Measurements from ENCODE around the gene UCK2. TPM values are rescaled to one million over a fixed set of nuclear protein-coding genes. Genes with fewer than 3 reads are reported as not detected.

The UCK2 gene
- total and polyA plus RNA-seq, 2 of the 8 experiments (the other 6 are each of a cell fraction or from before 2014, with no cell fraction given): 103 to 109 TPM

DNA sequence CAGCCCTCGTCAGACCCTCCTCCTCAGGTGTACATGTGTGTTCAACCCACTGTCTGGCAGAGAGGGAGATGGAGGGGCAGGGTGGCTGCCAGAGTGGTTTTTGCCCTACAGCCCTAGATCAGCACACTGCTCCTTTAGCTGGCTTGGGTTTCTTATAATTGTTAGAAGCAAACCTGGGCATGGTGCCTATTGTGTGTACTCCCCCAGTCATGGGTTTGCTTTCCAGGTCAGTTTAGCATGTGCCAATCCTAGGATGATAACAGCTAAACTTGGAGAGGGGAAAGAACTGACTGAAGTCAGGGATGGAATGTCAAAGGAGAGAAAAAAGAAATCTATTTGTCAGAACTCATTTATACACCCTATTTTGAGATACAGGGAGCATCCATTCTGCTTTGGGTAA, 63.3 kb downstream of the UCK2 start (continued):
- TF ChIP-seq RAD21 (IDR thresholded peaks at IDR 0.05 in 1 of 2, conservative IDR thresholded peaks at IDR 0.05 in 1 of 2; ENCODE audit: low read depth in 2 of 2, low read length in 2 of 2): no peak
- no peak for TF ChIP-seq SIRT6 (IDR thresholded peaks at IDR 0.05; ENCODE audit: low read length)
- no peak for TF ChIP-seq KDM5A (IDR thresholded peaks at IDR 0.05; ENCODE audit: low read length)
- TF ChIP-seq, protein P1, sequence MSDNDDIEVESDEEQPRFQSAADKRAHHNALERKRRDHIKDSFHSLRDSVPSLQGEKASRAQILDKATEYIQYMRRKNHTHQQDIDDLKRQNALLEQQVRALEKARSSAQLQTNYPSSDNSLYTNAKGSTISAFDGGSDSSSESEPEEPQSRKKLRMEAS (IDR thresholded peaks at IDR 0.05): no peak

Measured in H1 (cell line).